ENCODE data around the gene ELOVL5.

ELOVL5 gene

GRCh38 chr6:53266553-53267090, 82.1 kb downstream of the ELOVL5 start:
- no peak overlapping the region for H4K8ac ChIP-seq (ENCODE audit: low read depth, low read length)
- H2AFZ ChIP-seq (ENCODE audit: low read length): no peak overlapping the region
- H3K4me1 ChIP-seq (ENCODE audit: control insufficient read depth in 2 of 2, insufficient read depth in 1 of 2, low read depth in 1 of 2, low read length in 2 of 2): peaks cover 0 to 5% of the 10 kb centered on the region in 2 donors
- H3K9ac ChIP-seq (ENCODE audit: low read depth, low read length, poor library complexity): no peak overlapping the region
- no peak overlapping the region for H3K4me2 ChIP-seq (ENCODE audit: insufficient read depth, low read length, poor library complexity, severe bottlenecking)
- H2BK15ac ChIP-seq (ENCODE audit: low read length): no peak overlapping the region
- no peaks in the 10 kb centered on the region for H3K27me3 ChIP-seq (ENCODE audit: control insufficient read depth in 3 of 3, insufficient read depth in 3 of 3, low read depth in 1 of 3, low read length in 3 of 3)
- no peak overlapping the region for H2AK5ac ChIP-seq (ENCODE audit: low read depth, low read length)
- H3K14ac ChIP-seq (ENCODE audit: low read length): no peak overlapping the region
- H3K79me1 ChIP-seq (ENCODE audit: low read depth, low read length): no peaks in the 10 kb centered on the region
- no peak overlapping the region for H3K4ac ChIP-seq (ENCODE audit: low read length)
- peaks cover 18 to 96% of the 10 kb centered on the region in 2 donors for H3K36me3 ChIP-seq (replicated peaks in 1 of 2; ENCODE audit: control insufficient read depth in 2 of 2, insufficient read depth in 2 of 2, low read length in 2 of 2)
- no peak overlapping the region for H2BK5ac ChIP-seq (ENCODE audit: low read length)
- no peaks in the 10 kb centered on the region for H3K9me3 ChIP-seq (replicated peaks in 1 of 2; ENCODE audit: control insufficient read depth in 2 of 2, insufficient read depth in 1 of 2, low read depth in 1 of 2, low read length in 2 of 2)
- no peak overlapping the region for H2BK120ac ChIP-seq (ENCODE audit: low read depth, low read length)
- H2BK12ac ChIP-seq (ENCODE audit: low read length): no peak overlapping the region
- no CpG with 5 or more reads among the region's 4 CpGs for WGBS, 2 donors (ENCODE audit: extremely low coverage in 2 of 2, insufficient read length in 2 of 2, insufficient replicate concordance in 1 of 2)
- H3K23ac ChIP-seq (ENCODE audit: low read depth, low read length, poor library complexity): no peak overlapping the region
- H4K91ac ChIP-seq (ENCODE audit: low read depth, low read length, poor library complexity): no peak overlapping the region
- H3K18ac ChIP-seq (ENCODE audit: low read length): no peak overlapping the region
- DNase-seq (ENCODE audit: low spot score): no peak
- no peak overlapping the region for H3K4me3 ChIP-seq (ENCODE audit: low read length in 2 of 2)
- no peak overlapping the region for H3K27ac ChIP-seq (replicated peaks; ENCODE audit: low read length)

GRCh38 chr6:53264915-53265607, 83.7 kb downstream of the ELOVL5 start:
- no CpG with 5 or more reads among the region's 5 CpGs for WGBS, 2 donors (ENCODE audit: extremely low coverage in 2 of 2, insufficient read length in 2 of 2, insufficient replicate concordance in 1 of 2)
- DNase-seq (ENCODE audit: low spot score): no peak
- no peak overlapping the region for H2BK15ac ChIP-seq (ENCODE audit: low read length)
- no peak overlapping the region for H3K9ac ChIP-seq (ENCODE audit: low read depth, low read length, poor library complexity)
- peaks cover 18 to 97% of the 10 kb centered on the region in 2 donors for H3K36me3 ChIP-seq (replicated peaks in 1 of 2; ENCODE audit: control insufficient read depth in 2 of 2, insufficient read depth in 2 of 2, low read length in 2 of 2)
- peaks cover 0 to 5% of the 10 kb centered on the region in 2 donors for H3K4me1 ChIP-seq (ENCODE audit: control insufficient read depth in 2 of 2, insufficient read depth in 1 of 2, low read depth in 1 of 2, low read length in 2 of 2)
- no peaks in the 10 kb centered on the region for H3K9me3 ChIP-seq (replicated peaks in 1 of 2; ENCODE audit: control insufficient read depth in 2 of 2, insufficient read depth in 1 of 2, low read depth in 1 of 2, low read length in 2 of 2)
- H2BK120ac ChIP-seq (ENCODE audit: low read depth, low read length): no peak overlapping the region
- no peaks in the 10 kb centered on the region for H3K79me1 ChIP-seq (ENCODE audit: low read depth, low read length)
- no peak overlapping the region for H4K8ac ChIP-seq (ENCODE audit: low read depth, low read length)
- H3K4me3 ChIP-seq (ENCODE audit: low read length in 2 of 2): no peak overlapping the region
- no peak overlapping the region for H2AFZ ChIP-seq (ENCODE audit: low read length)
- H2AK5ac ChIP-seq (ENCODE audit: low read depth, low read length): no peak overlapping the region
- no peak overlapping the region for H3K23ac ChIP-seq (ENCODE audit: low read depth, low read length, poor library complexity)
- H2BK5ac ChIP-seq (ENCODE audit: low read length): no peak overlapping the region
- H3K27ac ChIP-seq (replicated peaks; ENCODE audit: low read length): no peak overlapping the region
- H3K27me3 ChIP-seq (ENCODE audit: control insufficient read depth in 3 of 3, insufficient read depth in 3 of 3, low read depth in 1 of 3, low read length in 3 of 3): no peaks in the 10 kb centered on the region
- no peak overlapping the region for H3K14ac ChIP-seq (ENCODE audit: low read length)
- no peak overlapping the region for H3K18ac ChIP-seq (ENCODE audit: low read length)
- H2BK12ac ChIP-seq (ENCODE audit: low read length): no peak overlapping the region
- no peak overlapping the region for H4K91ac ChIP-seq (ENCODE audit: low read depth, low read length, poor library complexity)
- no peak overlapping the region for H3K4me2 ChIP-seq (ENCODE audit: insufficient read depth, low read length, poor library complexity, severe bottlenecking)
- H3K4ac ChIP-seq (ENCODE audit: low read length): no peak overlapping the region

- Histone ChIP-seq H2BK15ac (ENCODE audit: low read length) (no peak overlapping the region), H2BK5ac (ENCODE audit: low read length) (no peak overlapping the region), H2AFZ (ENCODE audit: low read length) (no peak overlapping the region), H3K27ac (replicated peaks; ENCODE audit: low read length) (no peak overlapping the region), H2BK12ac (ENCODE audit: low read length) (no peak overlapping the region), H3K14ac (ENCODE audit: low read length) (no peak overlapping the region), H3K4me3 (ENCODE audit: low read length in 2 of 2) (no peak overlapping the region), H2AK5ac (ENCODE audit: low read depth, low read length) (no peak overlapping the region), H4K91ac (ENCODE audit: low read depth, low read length, poor library complexity) (no peak overlapping the region), H3K9me3 (replicated peaks in 1 of 2; ENCODE audit: control insufficient read depth in 2 of 2, insufficient read depth in 1 of 2, low read depth in 1 of 2, low read length in 2 of 2) (peaks cover 1 to 2% of the 10 kb centered on the region in 2 donors), H2BK120ac (ENCODE audit: low read depth, low read length) (no peak overlapping the region), H4K8ac (ENCODE audit: low read depth, low read length) (no peak overlapping the region), H3K18ac (ENCODE audit: low read length) (no peak overlapping the region), H3K79me1 (ENCODE audit: low read depth, low read length) (no peaks in the 10 kb centered on the region), H3K4me2 (ENCODE audit: insufficient read depth, low read length, poor library complexity, severe bottlenecking) (no peak overlapping the region), H3K23ac (ENCODE audit: low read depth, low read length, poor library complexity) (no peak overlapping the region), H3K4ac (ENCODE audit: low read length) (no peak overlapping the region), H3K27me3 (ENCODE audit: control insufficient read depth in 3 of 3, insufficient read depth in 3 of 3, low read depth in 1 of 3, low read length in 3 of 3) (no peaks in the 10 kb centered on the region), H3K9ac (ENCODE audit: low read depth, low read length, poor library complexity) (no peak overlapping the region), H3K4me1 (ENCODE audit: control insufficient read depth in 2 of 2, insufficient read depth in 1 of 2, low read depth in 1 of 2, low read length in 2 of 2) (no peaks in the 10 kb centered on the region), H3K36me3 (replicated peaks in 1 of 2; ENCODE audit: control insufficient read depth in 2 of 2, insufficient read depth in 2 of 2, low read length in 2 of 2) (peaks cover 19 to 97% of the 10 kb centered on the region in 2 donors)
- DNase-seq (ENCODE audit: low spot score): no peak
- no CpG with 5 or more reads among the region's 3 CpGs for WGBS, 2 donors (ENCODE audit: extremely low coverage in 2 of 2, insufficient read length in 2 of 2, insufficient replicate concordance in 1 of 2)
Observed at GRCh38 chr6:53264337-53264736, 84.4 kb downstream of the ELOVL5 start.

- Histone ChIP-seq H3K27me3 (ENCODE audit: control insufficient read depth in 3 of 3, insufficient read depth in 3 of 3, low read depth in 1 of 3, low read length in 3 of 3) (no peaks in the 10 kb centered on the region), H2BK15ac (ENCODE audit: low read length) (no peak overlapping the region), H3K4me1 (ENCODE audit: control insufficient read depth in 2 of 2, insufficient read depth in 1 of 2, low read depth in 1 of 2, low read length in 2 of 2) (no peaks in the 10 kb centered on the region), H3K14ac (ENCODE audit: low read length) (no peak overlapping the region), H3K4me3 (ENCODE audit: low read length in 2 of 2) (no peak overlapping the region), H2BK120ac (ENCODE audit: low read depth, low read length) (no peak overlapping the region), H3K27ac (replicated peaks; ENCODE audit: low read length) (no peak overlapping the region), H3K23ac (ENCODE audit: low read depth, low read length, poor library complexity) (no peak overlapping the region), H3K4me2 (ENCODE audit: insufficient read depth, low read length, poor library complexity, severe bottlenecking) (no peak overlapping the region), H2BK5ac (ENCODE audit: low read length) (no peak overlapping the region), H3K9ac (ENCODE audit: low read depth, low read length, poor library complexity) (no peak overlapping the region), H4K8ac (ENCODE audit: low read depth, low read length) (no peak overlapping the region), H3K36me3 (replicated peaks in 1 of 2; ENCODE audit: control insufficient read depth in 2 of 2, insufficient read depth in 2 of 2, low read length in 2 of 2) (peaks cover 20 to 97% of the 10 kb centered on the region in 2 donors), H2AFZ (ENCODE audit: low read length) (no peak overlapping the region), H3K79me1 (ENCODE audit: low read depth, low read length) (no peaks in the 10 kb centered on the region), H4K91ac (ENCODE audit: low read depth, low read length, poor library complexity) (no peak overlapping the region), H3K18ac (ENCODE audit: low read length) (no peak overlapping the region), H2AK5ac (ENCODE audit: low read depth, low read length) (no peak overlapping the region), H2BK12ac (ENCODE audit: low read length) (no peak overlapping the region), H3K4ac (ENCODE audit: low read length) (no peak overlapping the region), H3K9me3 (replicated peaks in 1 of 2; ENCODE audit: control insufficient read depth in 2 of 2, insufficient read depth in 1 of 2, low read depth in 1 of 2, low read length in 2 of 2) (peaks cover 2 to 3% of the 10 kb centered on the region in 2 donors)
- no CpG with 5 or more reads among the region's 2 CpGs for WGBS, 2 donors (ENCODE audit: extremely low coverage in 2 of 2, insufficient read length in 2 of 2, insufficient replicate concordance in 1 of 2)
- no peak for DNase-seq (ENCODE audit: low spot score)
Observed at GRCh38 chr6:53263917-53264316, 84.8 kb downstream of the ELOVL5 start.
